ENCODE measurements around the gene RAB3A. TPM values are rescaled to one million over a fixed set of nuclear protein-coding genes. Genes with fewer than 3 reads are reported as not detected.

RAB3A gene
- total and polyA plus RNA-seq, 9 of the 15 experiments (the other 6 are each of a cell fraction or from before 2014, with no cell fraction given): 0.17 to 5.1 (median 0.90) TPM; not detected in 1

GRCh38 chr19:18152442-18152816, 51.4 kb downstream of the RAB3A start (continued):
- TF ChIP-seq, protein P1, sequence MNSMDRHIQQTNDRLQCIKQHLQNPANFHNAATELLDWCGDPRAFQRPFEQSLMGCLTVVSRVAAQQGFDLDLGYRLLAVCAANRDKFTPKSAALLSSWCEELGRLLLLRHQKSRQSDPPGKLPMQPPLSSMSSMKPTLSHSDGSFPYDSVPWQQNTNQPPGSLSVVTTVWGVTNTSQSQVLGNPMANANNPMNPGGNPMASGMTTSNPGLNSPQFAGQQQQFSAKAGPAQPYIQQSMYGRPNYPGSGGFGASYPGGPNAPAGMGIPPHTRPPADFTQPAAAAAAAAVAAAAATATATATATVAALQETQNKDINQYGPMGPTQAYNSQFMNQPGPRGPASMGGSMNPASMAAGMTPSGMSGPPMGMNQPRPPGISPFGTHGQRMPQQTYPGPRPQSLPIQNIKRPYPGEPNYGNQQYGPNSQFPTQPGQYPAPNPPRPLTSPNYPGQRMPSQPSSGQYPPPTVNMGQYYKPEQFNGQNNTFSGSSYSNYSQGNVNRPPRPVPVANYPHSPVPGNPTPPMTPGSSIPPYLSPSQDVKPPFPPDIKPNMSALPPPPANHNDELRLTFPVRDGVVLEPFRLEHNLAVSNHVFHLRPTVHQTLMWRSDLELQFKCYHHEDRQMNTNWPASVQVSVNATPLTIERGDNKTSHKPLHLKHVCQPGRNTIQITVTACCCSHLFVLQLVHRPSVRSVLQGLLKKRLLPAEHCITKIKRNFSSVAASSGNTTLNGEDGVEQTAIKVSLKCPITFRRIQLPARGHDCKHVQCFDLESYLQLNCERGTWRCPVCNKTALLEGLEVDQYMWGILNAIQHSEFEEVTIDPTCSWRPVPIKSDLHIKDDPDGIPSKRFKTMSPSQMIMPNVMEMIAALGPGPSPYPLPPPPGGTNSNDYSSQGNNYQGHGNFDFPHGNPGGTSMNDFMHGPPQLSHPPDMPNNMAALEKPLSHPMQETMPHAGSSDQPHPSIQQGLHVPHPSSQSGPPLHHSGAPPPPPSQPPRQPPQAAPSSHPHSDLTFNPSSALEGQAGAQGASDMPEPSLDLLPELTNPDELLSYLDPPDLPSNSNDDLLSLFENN (IDR thresholded peaks at IDR 0.05; ENCODE audit: low read depth in 2 of 2, low read length in 2 of 2): no peak
- no peak for TF ChIP-seq ZBTB43 (CRISPR knock-in tag; IDR thresholded peaks at IDR 0.05)
- TF ChIP-seq ASH1L (IDR thresholded peaks at IDR 0.05; ENCODE audit: borderline replicate concordance, low read depth, partially characterized antibody): no peak
- TF ChIP-seq ZNF583 (CRISPR knock-in tag; IDR thresholded peaks at IDR 0.05): no peak
- no peak; the same call in 1 of the 2 replicates for TF ChIP-seq ARID1B (IDR thresholded peaks at IDR 0.05)
- no peak for TF ChIP-seq MIER1 (IDR thresholded peaks at IDR 0.05; ENCODE audit: low read depth)
- peak; percentile 88 for TF ChIP-seq GABPA (tag; conservative IDR thresholded peaks at IDR 0.05; ENCODE audit: low read depth)
- no peak for TF ChIP-seq ZNF584 (CRISPR knock-in tag; IDR thresholded peaks at IDR 0.05; ENCODE audit: low read depth)
- TF ChIP-seq NONO (IDR thresholded peaks at IDR 0.05; ENCODE audit: low read depth in 2 of 2, low read length in 1 of 2): no peak
- no peak for TF ChIP-seq ZNF398 (CRISPR knock-in tag; IDR thresholded peaks at IDR 0.05)
- no peak for TF ChIP-seq MCM7 (IDR thresholded peaks at IDR 0.05)
- no peak; the same call in 1 of the 2 replicates for TF ChIP-seq REST (IDR thresholded peaks at IDR 0.05; ENCODE audit: borderline replicate concordance)
- TF ChIP-seq REST (CRISPR knock-in tag; IDR thresholded peaks at IDR 0.05; ENCODE audit: low read depth): no peak
- no peak for TF ChIP-seq ZNF140 (CRISPR knock-in tag; IDR thresholded peaks at IDR 0.05)
